NOMO-1 (cell line): ENCODE data around the gene NCOA5.

Source experiments
- DNase-seq, 2 experiments: peaks; one replicate each; lab custom pipeline; 2025; ENCODE audit not compliant: unreplicated experiment in 2 of 2; lab: John Stamatoyannopoulos, UW

The NCOA5 gene

DNA sequence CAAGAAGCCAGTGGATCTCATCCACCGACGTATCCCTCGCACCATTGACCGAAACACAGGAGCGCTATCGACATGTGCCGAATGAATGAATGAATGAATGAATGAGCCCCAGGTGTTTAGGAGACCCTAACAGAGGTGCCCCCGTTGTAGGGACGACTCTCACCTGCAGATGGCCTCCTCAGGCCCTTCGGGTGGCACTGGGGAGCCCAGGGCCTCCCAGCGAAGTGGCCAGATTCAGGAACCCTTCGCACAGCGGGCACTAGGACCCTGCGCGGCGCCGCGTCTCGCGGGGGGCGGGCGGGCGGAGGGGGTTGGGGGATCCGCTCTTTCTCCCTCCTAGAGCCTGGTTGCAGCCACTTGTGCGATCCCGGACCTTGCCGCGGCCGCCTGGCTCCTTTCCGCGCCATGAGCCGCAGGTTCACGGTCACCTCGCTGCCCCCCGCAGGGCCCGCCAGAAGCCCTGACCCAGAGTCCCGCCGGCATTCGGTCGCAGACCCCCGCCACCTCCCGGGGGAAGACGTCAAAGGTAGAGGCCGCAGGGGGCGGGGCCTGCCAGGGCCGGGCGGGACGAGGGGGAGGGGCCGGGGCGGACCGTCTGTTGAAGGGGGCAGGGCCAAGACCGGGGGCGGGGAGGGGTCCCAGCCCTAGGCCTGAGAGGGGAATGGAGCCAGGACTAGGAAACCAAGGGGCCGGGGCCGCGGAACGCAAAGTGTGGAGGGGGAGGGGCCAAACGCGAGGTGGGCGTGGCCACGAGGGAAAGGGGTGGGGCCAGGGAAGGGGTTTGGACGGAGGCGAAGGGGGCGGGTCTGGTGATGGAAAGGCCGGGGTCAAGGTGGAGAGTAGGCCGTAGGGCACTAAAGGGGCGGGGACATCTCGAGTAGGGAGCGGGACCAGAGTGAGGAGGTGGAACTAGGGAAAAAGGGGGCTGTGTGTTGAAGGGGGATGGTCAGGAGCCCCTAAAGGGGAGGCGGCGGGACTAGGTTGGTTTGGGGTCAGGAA, 68.1 kb downstream of the NCOA5 start:
- DNase-seq, result peak; percentile 46 to 47

DNA sequence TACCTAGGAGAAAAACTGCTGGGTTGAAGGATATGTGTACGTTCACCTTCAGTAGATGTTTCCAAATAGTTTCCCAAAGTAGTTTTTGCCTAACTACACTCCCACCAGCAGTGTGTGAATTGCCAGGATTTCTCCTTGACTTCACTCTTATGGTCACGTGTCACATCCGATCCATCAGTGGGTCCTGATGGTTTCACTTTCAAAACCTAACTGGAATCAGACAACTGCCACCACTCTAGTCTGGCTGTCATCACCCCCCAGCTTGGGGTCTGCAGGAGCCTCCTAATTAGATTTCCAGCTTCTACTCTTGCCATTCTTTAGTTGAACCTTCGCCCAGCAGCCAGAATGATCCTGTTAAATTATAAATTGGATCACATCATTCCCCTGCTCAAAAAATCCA, 69.2 kb downstream of the NCOA5 start:
- DNase-seq, result no peak

DNA sequence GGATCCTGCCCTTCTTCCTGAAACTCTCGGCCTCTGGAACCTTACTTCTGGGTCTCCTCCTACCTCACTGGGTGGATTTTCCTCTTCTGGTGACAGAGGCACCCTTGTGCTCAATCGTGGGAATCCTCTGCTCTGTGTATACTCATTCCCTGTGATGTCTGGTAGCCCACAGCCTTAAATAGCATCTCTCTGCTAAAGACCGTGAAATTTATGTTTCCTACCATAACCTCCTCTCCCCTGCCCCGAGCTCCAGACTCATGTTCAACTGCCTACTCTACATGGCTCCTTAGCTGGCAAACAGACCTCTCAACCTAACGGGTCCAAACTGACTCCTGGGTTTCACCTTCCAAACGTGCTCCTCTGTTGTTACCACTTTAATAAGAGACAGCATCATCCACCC, 71.2 kb downstream of the NCOA5 start:
- no peak for DNase-seq

DNA sequence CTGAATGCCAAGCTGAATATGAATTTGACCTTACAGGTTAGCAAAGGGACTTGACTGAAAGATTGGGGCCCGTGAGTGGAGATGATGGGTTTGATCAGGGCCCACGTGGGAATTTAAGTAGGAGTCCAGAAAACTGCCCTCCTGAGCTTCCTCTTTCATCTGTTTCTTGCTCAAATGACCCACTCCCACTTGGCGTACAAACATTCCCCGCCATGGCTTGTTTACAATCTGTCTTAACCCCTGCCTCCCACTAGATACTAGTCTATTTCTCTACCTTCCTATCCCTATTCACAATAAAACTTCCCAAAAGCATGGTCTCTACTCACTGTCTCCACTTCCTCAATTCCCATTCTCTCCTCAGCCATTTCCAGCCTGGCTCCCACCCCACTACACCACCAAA, 71.7 kb downstream of the NCOA5 start:
- no peak for DNase-seq

DNA sequence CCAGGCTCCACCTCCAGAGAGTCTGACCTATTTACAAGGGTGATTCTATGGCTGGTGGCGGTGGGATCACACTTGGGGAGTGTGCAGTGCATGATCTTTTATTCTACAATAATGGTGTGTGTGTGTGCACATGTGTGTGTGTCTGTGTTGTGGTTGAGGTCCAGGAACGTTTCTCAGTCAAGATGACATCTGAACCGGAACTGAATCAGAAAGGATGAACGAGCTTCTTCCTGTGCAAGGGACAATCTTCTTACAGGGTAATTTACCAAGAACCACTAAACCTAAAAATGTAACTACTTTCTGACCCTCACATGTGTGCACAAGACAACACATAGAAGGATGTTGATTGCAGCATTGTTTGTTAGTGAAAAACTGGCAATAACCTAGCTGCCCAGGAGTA, 72.5 kb downstream of the NCOA5 start:
- DNase-seq, result no peak

DNA sequence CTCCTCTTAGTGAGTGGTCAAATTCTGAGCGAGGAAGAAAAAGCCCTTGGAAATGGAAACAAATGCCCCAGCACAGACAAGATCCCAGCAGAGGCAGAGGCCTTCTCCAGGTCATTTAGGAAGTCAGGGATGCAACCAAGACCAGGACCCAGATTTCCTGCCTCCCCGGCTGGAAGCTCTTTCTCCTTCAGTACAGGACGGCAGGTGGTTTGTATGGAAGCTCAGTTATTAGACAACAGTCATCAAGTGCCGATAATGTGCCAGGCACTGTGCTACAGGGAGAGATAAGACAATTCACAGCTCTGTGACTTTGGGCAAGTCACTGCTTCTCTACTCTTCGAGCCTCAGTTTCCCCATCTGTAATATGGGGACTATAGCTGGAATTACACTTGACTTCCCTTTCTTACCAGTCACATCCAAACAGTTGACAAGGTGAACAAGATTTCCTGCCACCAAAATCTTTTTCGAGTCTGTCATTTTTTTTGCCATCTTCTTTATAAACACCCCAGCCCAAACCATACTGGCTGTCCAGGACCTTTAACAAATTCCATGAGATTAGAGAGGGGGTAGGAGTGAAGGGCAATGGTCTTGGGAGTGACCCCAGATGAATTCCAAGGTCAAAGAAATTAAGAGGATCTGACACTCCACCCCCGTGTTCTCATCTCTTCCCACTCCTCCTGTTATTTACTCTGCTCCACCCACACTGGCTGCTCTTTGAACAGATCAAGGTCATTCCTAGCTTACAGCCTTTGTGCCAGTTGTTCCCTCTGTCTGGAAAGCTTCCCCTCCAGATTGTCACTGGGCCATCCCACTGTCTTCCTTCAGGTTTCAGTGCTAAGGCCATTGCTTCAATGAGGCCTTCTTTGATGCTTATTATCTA, 75.0 kb downstream of the NCOA5 start:
- DNase-seq, result no peak

DNA sequence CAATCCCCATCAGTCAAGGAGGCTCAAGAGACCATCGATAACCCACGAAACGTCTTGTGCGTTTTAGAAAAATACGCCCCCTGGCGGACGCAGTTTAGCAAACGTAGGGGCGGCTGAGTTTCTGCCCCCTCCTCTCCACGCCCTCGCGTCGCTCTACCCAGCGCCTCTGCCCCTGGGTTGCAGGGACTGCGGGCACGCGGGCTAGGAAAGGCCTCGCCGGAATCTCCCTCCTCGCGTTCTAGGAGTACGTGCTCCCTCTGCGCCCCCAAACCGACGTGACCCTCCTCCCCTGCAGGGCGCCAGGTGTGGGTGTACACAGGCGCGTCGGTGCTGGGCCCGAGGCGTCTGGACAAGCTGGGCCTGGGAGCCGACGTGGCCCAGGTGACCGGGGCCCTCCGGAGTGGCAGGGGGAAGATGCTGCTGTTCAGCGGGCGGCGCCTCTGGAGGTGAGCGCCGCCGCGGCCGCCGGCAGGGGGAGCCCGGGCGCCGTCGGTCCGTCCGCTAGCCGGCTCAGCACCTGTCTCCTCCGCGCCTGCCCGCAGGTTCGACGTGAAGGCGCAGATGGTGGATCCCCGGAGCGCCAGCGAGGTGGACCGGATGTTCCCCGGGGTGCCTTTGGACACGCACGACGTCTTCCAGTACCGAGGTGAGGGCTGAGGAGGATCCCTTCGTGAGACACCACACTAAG, 75.8 kb downstream of the NCOA5 start:
- peak; percentile 53 to 57 for DNase-seq

DNA sequence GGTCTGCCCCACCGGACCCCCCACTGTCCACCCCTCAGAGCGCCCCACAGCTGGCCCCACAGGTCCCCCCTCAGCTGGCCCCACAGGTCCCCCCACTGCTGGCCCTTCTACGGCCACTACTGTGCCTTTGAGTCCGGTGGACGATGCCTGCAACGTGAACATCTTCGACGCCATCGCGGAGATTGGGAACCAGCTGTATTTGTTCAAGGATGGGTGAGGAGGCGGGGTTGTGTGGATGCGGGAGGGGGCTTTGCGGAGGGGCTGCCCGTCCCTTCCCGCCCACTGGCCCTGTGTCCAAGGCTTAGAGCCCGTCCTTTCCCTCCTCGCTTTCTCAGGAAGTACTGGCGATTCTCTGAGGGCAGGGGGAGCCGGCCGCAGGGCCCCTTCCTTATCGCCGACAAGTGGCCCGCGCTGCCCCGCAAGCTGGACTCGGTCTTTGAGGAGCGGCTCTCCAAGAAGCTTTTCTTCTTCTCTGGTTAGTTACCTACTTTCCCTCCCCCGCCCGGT, 76.4 kb downstream of the NCOA5 start:
- DNase-seq, result no peak

DNA sequence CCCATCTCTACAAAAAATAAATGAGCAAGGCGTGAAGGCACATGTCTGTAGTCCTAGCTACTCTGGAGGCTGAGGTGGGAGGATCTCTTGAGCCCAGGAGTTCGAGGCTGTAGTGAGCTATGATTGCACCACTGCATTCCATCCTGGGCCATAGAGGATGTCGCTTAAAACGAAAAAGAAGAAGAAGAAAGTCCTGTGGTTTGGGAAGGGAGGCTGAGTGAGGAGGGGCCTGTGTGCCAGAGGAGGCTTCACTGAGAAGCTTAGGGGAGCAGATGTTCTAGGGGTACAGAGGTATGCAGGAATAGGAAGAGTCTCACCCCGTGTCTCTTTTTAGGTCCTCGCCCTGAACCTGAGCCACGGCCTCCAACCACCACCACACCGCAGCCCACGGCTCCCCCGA, 76.8 kb downstream of the NCOA5 start:
- DNase-seq, result no peak

DNA sequence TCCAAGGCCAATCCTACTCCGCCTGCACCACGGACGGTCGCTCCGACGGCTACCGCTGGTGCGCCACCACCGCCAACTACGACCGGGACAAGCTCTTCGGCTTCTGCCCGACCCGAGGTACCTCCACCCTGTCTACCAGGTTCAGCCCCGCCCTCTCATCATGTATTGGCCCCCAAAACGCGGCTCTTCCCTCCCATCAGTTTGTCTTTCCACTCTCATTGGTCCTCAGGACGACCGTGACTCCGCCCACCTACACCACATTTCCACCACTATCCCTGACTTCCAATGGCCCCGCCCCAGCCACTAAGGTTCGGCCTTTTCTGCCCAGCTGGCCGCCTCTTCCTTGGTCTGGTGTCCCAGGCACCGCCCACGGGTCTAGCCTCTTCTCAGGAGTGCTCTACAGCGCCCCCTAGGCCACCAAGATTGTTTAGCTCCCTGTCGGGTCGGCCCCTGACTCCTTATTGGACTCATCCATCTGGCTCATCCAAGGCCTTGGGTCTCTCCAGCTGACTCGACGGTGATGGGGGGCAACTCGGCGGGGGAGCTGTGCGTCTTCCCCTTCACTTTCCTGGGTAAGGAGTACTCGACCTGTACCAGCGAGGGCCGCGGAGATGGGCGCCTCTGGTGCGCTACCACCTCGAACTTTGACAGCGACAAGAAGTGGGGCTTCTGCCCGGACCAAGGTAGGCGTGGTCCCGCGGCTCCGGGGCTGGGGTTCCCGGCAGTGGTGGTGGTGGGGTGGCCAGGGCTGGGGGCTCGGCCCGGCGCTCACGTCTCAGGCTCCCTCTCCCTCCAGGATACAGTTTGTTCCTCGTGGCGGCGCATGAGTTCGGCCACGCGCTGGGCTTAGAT, 77.9 kb downstream of the NCOA5 start:
- DNase-seq, result peak in 1 of 2 experiments; percentile 19
